Type B pancreatic cell (in vitro differentiated cells): ENCODE results near the gene INKA2. TPM values are rescaled to one million over a fixed set of nuclear protein-coding genes. Genes with fewer than 3 reads are reported as not detected.
"Not testable (repeated sequence)": the region's sequence is repeated elsewhere in the genome, so short reads cannot be mapped to it uniquely, and the experiment has no call there.

ENCODE experiments used
- DNase-seq: peaks from one replicate; pipeline ENCODE4 v3.0.0; 2021; ENCODE audit warnings: mixed read lengths; ENCODE audit not compliant: unreplicated experiment; ENCODE audit errors: extremely low spot score
- H3K27ac Mint-ChIP-seq: 2 replicates; pipeline ENCODE4 v1.8.0; 2021; ENCODE audit warnings: mild to moderate bottlenecking, mixed read lengths
- H3K27me3 Mint-ChIP-seq: 2 replicates; pipeline ENCODE4 v1.8.0; 2021; ENCODE audit warnings: mixed read lengths
- H3K36me3 Mint-ChIP-seq: 2 replicates; pipeline ENCODE4 v1.8.0; 2021; ENCODE audit warnings: mixed read lengths
- H3K4me1 Mint-ChIP-seq: one replicate; pipeline ENCODE4 v1.8.0; 2021; ENCODE audit warnings: mixed read lengths; ENCODE audit not compliant: unreplicated experiment
- H3K4me3 Mint-ChIP-seq: 2 replicates; pipeline ENCODE4 v1.8.0; 2021; ENCODE audit warnings: mild to moderate bottlenecking, mixed read lengths
- H3K9me3 Mint-ChIP-seq: 2 replicates; pipeline ENCODE4 v1.8.0; 2021; ENCODE audit warnings: mixed read lengths
- CTCF ChIP-seq: fragments of 200-600 bp; sonication (generic); conservative IDR thresholded peaks from 2 replicates; pipeline ENCODE4 v1.5.0; 2021; ENCODE audit warnings: antibody characterized with exemption, mild to moderate bottlenecking
- total RNA-seq: library from RNA; stranded (reverse); gene quantifications from 2 replicates; pipeline ENCODE4 v1.2.1, GENCODE V29; 2021; ENCODE audit warnings: low replicate concordance

Gene INKA2
- total RNA-seq, 1 donor from 2014 or later = 9.7 TPM

- Mint-ChIP-seq H3K9me3 (no peaks in the 10 kb centered on the region), H3K4me1 (peaks cover 3% of the 10 kb centered on the region), H3K27ac (no peak overlapping the region), H3K4me3 (no peak overlapping the region), H3K36me3 (no peaks in the 10 kb centered on the region), H3K27me3 (peaks cover 33% of the 10 kb centered on the region)
- no peak for TF ChIP-seq CTCF
- no peak for DNase-seq
These were observed 6.7 kb upstream of the INKA2 start for GRCh38 chr1:111745675-111746613.

- peaks cover 41% of the 10 kb centered on the region for H3K27me3 Mint-ChIP-seq
- H3K4me1 Mint-ChIP-seq = peaks cover 7% of the 10 kb centered on the region
- no peak for TF ChIP-seq CTCF
- no peaks in the 10 kb centered on the region for H3K36me3 Mint-ChIP-seq
- no peak overlapping the region for H3K27ac Mint-ChIP-seq
- no peaks in the 10 kb centered on the region for H3K9me3 Mint-ChIP-seq
- no peak overlapping the region for H3K4me3 Mint-ChIP-seq
- DNase-seq = no peak
These were observed 4.5 kb upstream of the INKA2 start for GRCh38 chr1:111743679-111744101.

- peaks cover 41% of the 10 kb centered on the region for H3K27me3 Mint-ChIP-seq
These were observed 3.8 kb upstream of the INKA2 start for GRCh38 chr1:111742938-111743549.

GRCh38 chr1:111742292-111742691 is 3.1 kb upstream of the INKA2 start:
- not testable (repeated sequence) for H3K4me3 Mint-ChIP-seq

More at GRCh38 chr1:111742938-111743549, 3.8 kb upstream of the INKA2 start:
- Mint-ChIP-seq H3K4me3 (no peak overlapping the region), H3K4me1 (peaks cover 6% of the 10 kb centered on the region), H3K9me3 (no peaks in the 10 kb centered on the region), H3K36me3 (no peaks in the 10 kb centered on the region), H3K27ac (no peak overlapping the region)
- no peak for DNase-seq
- TF ChIP-seq CTCF = no peak

GRCh38 chr1:111739925-111740765 is 950 bp upstream of the INKA2 start:
- DNase-seq = peak; percentile 77
- Mint-ChIP-seq H3K36me3 (no peaks in the 10 kb centered on the region), H3K27me3 (peaks cover 39% of the 10 kb centered on the region), H3K27ac (peak overlapping the region; percentile 88), H3K9me3 (no peaks in the 10 kb centered on the region), H3K4me1 (peaks cover 18% of the 10 kb centered on the region), H3K4me3 (peak overlapping the region; percentile 96)
- no peak for TF ChIP-seq CTCF

More at GRCh38 chr1:111742292-111742691, 3.1 kb upstream of the INKA2 start:
- H3K4me1 Mint-ChIP-seq = peaks cover 13% of the 10 kb centered on the region
- not testable (repeated sequence) for H3K27ac Mint-ChIP-seq, H3K9me3 Mint-ChIP-seq, H3K36me3 Mint-ChIP-seq, DNase-seq
- peaks cover 39% of the 10 kb centered on the region for H3K27me3 Mint-ChIP-seq
